ENCODE results near the gene UTP14A.
A peak's percentile ranks its signal among the peaks of the same experiment; 100 is the strongest.
"Not testable (repeated sequence)": the region's sequence is repeated elsewhere in the genome, so short reads cannot be mapped to it uniquely, and the experiment has no call there.

UTP14A gene, protein sequence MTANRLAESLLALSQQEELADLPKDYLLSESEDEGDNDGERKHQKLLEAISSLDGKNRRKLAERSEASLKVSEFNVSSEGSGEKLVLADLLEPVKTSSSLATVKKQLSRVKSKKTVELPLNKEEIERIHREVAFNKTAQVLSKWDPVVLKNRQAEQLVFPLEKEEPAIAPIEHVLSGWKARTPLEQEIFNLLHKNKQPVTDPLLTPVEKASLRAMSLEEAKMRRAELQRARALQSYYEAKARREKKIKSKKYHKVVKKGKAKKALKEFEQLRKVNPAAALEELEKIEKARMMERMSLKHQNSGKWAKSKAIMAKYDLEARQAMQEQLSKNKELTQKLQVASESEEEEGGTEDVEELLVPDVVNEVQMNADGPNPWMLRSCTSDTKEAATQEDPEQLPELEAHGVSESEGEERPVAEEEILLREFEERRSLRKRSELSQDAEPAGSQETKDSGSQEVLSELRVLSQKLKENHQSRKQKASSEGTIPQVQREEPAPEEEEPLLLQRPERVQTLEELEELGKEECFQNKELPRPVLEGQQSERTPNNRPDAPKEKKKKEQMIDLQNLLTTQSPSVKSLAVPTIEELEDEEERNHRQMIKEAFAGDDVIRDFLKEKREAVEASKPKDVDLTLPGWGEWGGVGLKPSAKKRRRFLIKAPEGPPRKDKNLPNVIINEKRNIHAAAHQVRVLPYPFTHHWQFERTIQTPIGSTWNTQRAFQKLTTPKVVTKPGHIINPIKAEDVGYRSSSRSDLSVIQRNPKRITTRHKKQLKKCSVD

DNA sequence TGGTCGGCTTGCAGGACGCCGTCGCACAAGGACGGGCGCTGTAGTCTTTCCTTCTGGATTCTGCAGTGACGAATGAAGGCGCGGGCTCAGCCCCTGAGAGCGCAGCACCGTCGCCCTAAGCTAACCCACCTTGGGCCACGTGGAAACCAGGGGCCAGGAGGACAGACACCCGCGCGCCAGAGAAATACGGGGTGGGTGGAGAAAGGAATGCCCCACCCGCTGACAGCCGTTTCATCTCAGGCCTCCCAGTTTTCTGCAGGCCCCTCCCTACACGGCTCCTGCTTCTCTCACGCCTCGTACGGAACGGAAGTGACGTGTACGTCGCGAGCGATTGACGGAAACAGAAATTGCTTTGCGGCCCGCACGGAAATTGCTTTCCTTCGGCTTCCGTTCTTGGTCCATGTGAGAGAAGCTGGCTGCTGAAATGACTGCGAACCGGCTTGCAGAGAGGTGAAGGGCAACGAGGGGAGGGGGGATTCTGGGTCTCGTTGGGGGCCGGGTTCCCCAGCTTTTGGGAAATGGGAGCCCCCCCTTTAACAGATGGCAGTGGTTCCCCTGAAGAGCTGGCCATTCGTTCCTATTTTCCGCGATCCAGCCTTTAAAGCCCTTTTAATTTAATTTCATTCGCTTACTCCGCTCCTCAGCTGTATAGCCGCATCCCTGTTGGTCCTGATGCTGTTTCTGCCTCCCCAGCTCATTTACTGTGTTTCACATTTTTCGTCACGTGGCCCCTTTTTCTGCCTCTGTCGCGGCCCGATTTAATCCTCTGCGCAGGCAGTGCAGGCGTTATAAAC lies at the start of gene UTP14A:
Gene UTP14A (plus strand): TSS at position 378 of the 794 bp plus-strand sequence. CDS start 47 bp downstream, at position 425.
- Histone ChIP-seq H3K9me3 (ENCODE audit: control insufficient read depth, insufficient read depth, low read length) (no peaks in the 10 kb centered on the region), H3K36me3 (ENCODE audit: control insufficient read depth, insufficient read depth, low read length) (peaks cover 37% of the 10 kb centered on the region), H3K27me3 (ENCODE audit: control insufficient read depth, insufficient read depth, low read length) (no peaks in the 10 kb centered on the region), H3K4me1 (ENCODE audit: control insufficient read depth, insufficient read depth, low read length) (no peaks in the 10 kb centered on the region), H3K4me3 (ENCODE audit: low read depth, low read length) (peak within 1 kb of the TSS; percentile 93), H3K27ac (ENCODE audit: low read depth, low read length) (peak within 1 kb of the TSS; percentile 86), H3K9ac (ENCODE audit: low read depth, low read length) (peak within 1 kb of the TSS; percentile 77)

GRCh38 chrX:129859134-129859533 lies 46.8 kb upstream of the UTP14A start:
- H3K9ac ChIP-seq (ENCODE audit: low read depth, low read length); H3K27ac ChIP-seq (ENCODE audit: low read depth, low read length); H3K4me3 ChIP-seq (ENCODE audit: low read depth, low read length); H3K9me3 ChIP-seq (ENCODE audit: control insufficient read depth, insufficient read depth, low read length); H3K4me1 ChIP-seq (ENCODE audit: control insufficient read depth, insufficient read depth, low read length); H3K36me3 ChIP-seq (ENCODE audit: control insufficient read depth, insufficient read depth, low read length); H3K27me3 ChIP-seq (ENCODE audit: control insufficient read depth, insufficient read depth, low read length): not testable (repeated sequence)

- H3K27me3 ChIP-seq (ENCODE audit: control insufficient read depth, insufficient read depth, low read length); H3K4me1 ChIP-seq (ENCODE audit: control insufficient read depth, insufficient read depth, low read length); H3K27ac ChIP-seq (ENCODE audit: low read depth, low read length); H3K9ac ChIP-seq (ENCODE audit: low read depth, low read length); H3K9me3 ChIP-seq (ENCODE audit: control insufficient read depth, insufficient read depth, low read length); H3K36me3 ChIP-seq (ENCODE audit: control insufficient read depth, insufficient read depth, low read length); H3K4me3 ChIP-seq (ENCODE audit: low read depth, low read length): not testable (repeated sequence)
Observed at GRCh38 chrX:129866321-129866720, 39.6 kb upstream of the UTP14A start.

DNA sequence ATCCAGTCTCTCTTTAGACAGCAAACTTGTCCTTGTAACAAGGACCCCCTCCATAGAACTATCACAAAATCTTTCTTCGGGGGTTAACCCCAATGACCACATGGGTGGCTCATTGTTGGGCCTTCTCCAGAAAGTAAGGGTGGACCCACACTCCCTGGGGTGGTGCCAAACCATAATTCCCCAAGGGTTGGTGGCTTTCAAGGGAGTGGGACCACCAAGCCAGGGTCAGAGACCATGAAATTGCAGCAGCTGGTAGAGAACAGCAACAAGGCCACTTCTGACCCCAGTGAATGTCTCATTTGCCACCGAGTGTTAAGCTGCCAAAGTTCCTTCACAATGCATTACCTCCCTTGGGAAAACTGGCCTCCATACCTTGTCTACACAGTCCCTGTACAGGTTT lies 33.4 kb upstream of the UTP14A start:
- no peak overlapping the region for H3K4me3 ChIP-seq (ENCODE audit: low read depth, low read length)
- no peaks in the 10 kb centered on the region for H3K36me3 ChIP-seq (ENCODE audit: control insufficient read depth, insufficient read depth, low read length)
- H3K9ac ChIP-seq (ENCODE audit: low read depth, low read length) = no peak overlapping the region

DNA sequence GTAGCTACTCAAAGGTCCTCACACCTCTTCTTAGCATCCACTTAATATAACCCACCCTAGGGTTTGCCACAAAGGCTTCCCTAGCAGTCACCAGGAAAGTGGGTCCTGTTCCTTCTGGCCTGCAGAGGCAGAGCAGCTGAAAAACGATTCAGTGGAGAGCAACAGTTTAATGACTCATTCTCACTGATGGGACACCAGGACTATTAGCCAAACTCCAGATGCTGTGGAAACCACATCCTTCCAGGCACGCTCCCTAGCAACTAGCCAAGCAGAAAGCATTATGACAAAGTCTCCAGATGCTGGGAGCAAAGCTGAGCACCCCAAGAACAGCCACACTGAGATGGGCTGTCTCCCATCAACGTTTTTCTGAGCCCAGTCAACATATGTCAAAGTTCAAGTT lies 30.3 kb upstream of the UTP14A start:
- Histone ChIP-seq H3K4me3 (ENCODE audit: low read depth, low read length) (no peak overlapping the region), H3K9me3 (ENCODE audit: control insufficient read depth, insufficient read depth, low read length) (no peaks in the 10 kb centered on the region; the same call in 1 of the 2 replicates), H3K9ac (ENCODE audit: low read depth, low read length) (no peak overlapping the region)

More for the DNA sequence above, 33.4 kb upstream of the UTP14A start:
- Histone ChIP-seq H3K27me3 (ENCODE audit: control insufficient read depth, insufficient read depth, low read length) (peaks cover 4% of the 10 kb centered on the region; the same call in 1 of the 2 replicates), H3K27ac (ENCODE audit: low read depth, low read length) (no peak overlapping the region), H3K9me3 (ENCODE audit: control insufficient read depth, insufficient read depth, low read length) (no peaks in the 10 kb centered on the region; the same call in 1 of the 2 replicates), H3K4me1 (ENCODE audit: control insufficient read depth, insufficient read depth, low read length) (no peaks in the 10 kb centered on the region; the same call in 1 of the 2 replicates)

GRCh38 chrX:129876771-129877305 lies 29.1 kb upstream of the UTP14A start:
- H3K27me3 ChIP-seq (ENCODE audit: control insufficient read depth, insufficient read depth, low read length) = peaks cover 4% of the 10 kb centered on the region

More for the DNA sequence above, 30.3 kb upstream of the UTP14A start:
- Histone ChIP-seq H3K36me3 (ENCODE audit: control insufficient read depth, insufficient read depth, low read length) (no peaks in the 10 kb centered on the region), H3K27me3 (ENCODE audit: control insufficient read depth, insufficient read depth, low read length) (peaks cover 4% of the 10 kb centered on the region; the same call in 1 of the 2 replicates), H3K4me1 (ENCODE audit: control insufficient read depth, insufficient read depth, low read length) (no peaks in the 10 kb centered on the region; the same call in 1 of the 2 replicates), H3K27ac (ENCODE audit: low read depth, low read length) (no peak overlapping the region)

DNA sequence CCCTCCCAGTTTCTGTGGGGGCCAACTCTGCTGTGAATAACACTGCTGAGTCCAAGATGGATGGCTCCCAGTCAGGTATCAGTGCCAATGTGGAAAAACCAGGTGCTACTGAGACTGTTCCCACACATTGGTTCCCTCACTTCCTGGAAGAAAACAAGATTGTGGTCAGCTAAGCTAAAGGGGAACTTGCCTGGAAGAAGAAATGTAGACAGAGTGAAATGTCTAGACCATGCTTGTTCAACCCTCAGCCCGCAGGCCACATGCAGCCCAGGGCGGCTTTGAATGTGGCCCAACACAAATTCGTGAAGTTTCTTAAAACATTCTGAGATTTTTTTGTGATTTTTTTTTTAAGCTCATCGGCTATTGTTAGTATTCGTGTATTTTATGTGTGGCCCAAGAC lies 28.6 kb upstream of the UTP14A start:
- H3K9me3 ChIP-seq (ENCODE audit: control insufficient read depth, insufficient read depth, low read length) = no peaks in the 10 kb centered on the region; the same call in 1 of the 2 replicates
- no peak overlapping the region for H3K9ac ChIP-seq (ENCODE audit: low read depth, low read length)
- no peaks in the 10 kb centered on the region for H3K36me3 ChIP-seq (ENCODE audit: control insufficient read depth, insufficient read depth, low read length)
- H3K4me1 ChIP-seq (ENCODE audit: control insufficient read depth, insufficient read depth, low read length) = no peaks in the 10 kb centered on the region; the same call in 1 of the 2 replicates
- no peak overlapping the region for H3K4me3 ChIP-seq (ENCODE audit: low read depth, low read length)
- peak overlapping the region; percentile 78 for H3K27ac ChIP-seq (ENCODE audit: low read depth, low read length)
- H3K27me3 ChIP-seq (ENCODE audit: control insufficient read depth, insufficient read depth, low read length) = peaks cover 4% of the 10 kb centered on the region

More at GRCh38 chrX:129876771-129877305, 29.1 kb upstream of the UTP14A start:
- no peaks in the 10 kb centered on the region; the same call in 1 of the 2 replicates for H3K9me3 ChIP-seq (ENCODE audit: control insufficient read depth, insufficient read depth, low read length)
- no peak overlapping the region for H3K9ac ChIP-seq (ENCODE audit: low read depth, low read length)
- H3K36me3 ChIP-seq (ENCODE audit: control insufficient read depth, insufficient read depth, low read length) = no peaks in the 10 kb centered on the region
- H3K27ac ChIP-seq (ENCODE audit: low read depth, low read length) = peak overlapping the region; percentile 60
- no peaks in the 10 kb centered on the region; the same call in 1 of the 2 replicates for H3K4me1 ChIP-seq (ENCODE audit: control insufficient read depth, insufficient read depth, low read length)
- no peak overlapping the region; the same call in 1 of the 2 replicates for H3K4me3 ChIP-seq (ENCODE audit: low read depth, low read length)

- Histone ChIP-seq H3K36me3 (ENCODE audit: control insufficient read depth, insufficient read depth, low read length) (no peaks in the 10 kb centered on the region), H3K27ac (ENCODE audit: low read depth, low read length) (no peak overlapping the region), H3K9me3 (ENCODE audit: control insufficient read depth, insufficient read depth, low read length) (no peaks in the 10 kb centered on the region), H3K4me1 (ENCODE audit: control insufficient read depth, insufficient read depth, low read length) (no peaks in the 10 kb centered on the region), H3K27me3 (ENCODE audit: control insufficient read depth, insufficient read depth, low read length) (no peaks in the 10 kb centered on the region), H3K4me3 (ENCODE audit: low read depth, low read length) (no peak overlapping the region), H3K9ac (ENCODE audit: low read depth, low read length) (no peak overlapping the region)
Observed at GRCh38 chrX:129900054-129900453, 5.9 kb upstream of the UTP14A start.

DNA sequence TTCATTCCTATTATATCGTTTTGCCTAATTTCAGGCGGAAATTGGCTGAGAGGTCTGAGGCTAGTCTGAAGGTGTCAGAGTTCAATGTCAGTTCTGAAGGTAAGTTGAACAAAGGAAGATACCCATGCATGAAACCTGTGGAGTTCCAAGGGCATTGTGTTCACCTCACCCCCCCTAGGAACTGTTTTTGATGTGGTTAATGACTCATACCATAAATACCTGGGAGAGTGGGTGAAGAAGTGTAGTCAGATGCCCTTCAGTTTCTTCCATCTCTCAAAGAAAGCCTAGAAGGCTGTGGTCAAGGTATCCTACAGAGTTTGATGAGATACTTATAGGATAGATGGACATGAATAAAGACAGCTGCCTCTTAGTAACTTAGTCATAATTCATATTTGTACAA lies 2.7 kb downstream of the UTP14A start:
- no peaks in the 10 kb centered on the region for H3K27me3 ChIP-seq (ENCODE audit: control insufficient read depth, insufficient read depth, low read length)
- peaks cover 62% of the 10 kb centered on the region for H3K36me3 ChIP-seq (ENCODE audit: control insufficient read depth, insufficient read depth, low read length)
- H3K27ac ChIP-seq (ENCODE audit: low read depth, low read length) = no peak overlapping the region
- no peak overlapping the region for H3K4me3 ChIP-seq (ENCODE audit: low read depth, low read length)
- no peaks in the 10 kb centered on the region for H3K4me1 ChIP-seq (ENCODE audit: control insufficient read depth, insufficient read depth, low read length)
- H3K9ac ChIP-seq (ENCODE audit: low read depth, low read length) = no peak overlapping the region
- no peaks in the 10 kb centered on the region for H3K9me3 ChIP-seq (ENCODE audit: control insufficient read depth, insufficient read depth, low read length)

- H3K36me3 ChIP-seq (ENCODE audit: control insufficient read depth, insufficient read depth, low read length) = peaks cover 87% of the 10 kb centered on the region
- H3K4me3 ChIP-seq (ENCODE audit: low read depth, low read length) = no peak overlapping the region
- H3K9ac ChIP-seq (ENCODE audit: low read depth, low read length) = no peak overlapping the region
- H3K27ac ChIP-seq (ENCODE audit: low read depth, low read length) = no peak overlapping the region
- H3K27me3 ChIP-seq (ENCODE audit: control insufficient read depth, insufficient read depth, low read length) = no peaks in the 10 kb centered on the region
- no peaks in the 10 kb centered on the region for H3K9me3 ChIP-seq (ENCODE audit: control insufficient read depth, insufficient read depth, low read length)
- no peaks in the 10 kb centered on the region for H3K4me1 ChIP-seq (ENCODE audit: control insufficient read depth, insufficient read depth, low read length)
Observed at GRCh38 chrX:129925305-129926092, 19.5 kb downstream of the UTP14A start.

Measured in HUES48 (cell line).